Measurements from ENCODE around the gene FCHSD1. TPM values are rescaled to one million over a fixed set of nuclear protein-coding genes. Genes with fewer than 3 reads are reported as not detected.

Gene FCHSD1
- total RNA-seq, 1 donor from 2014 or later = 20.6 TPM

DNA sequence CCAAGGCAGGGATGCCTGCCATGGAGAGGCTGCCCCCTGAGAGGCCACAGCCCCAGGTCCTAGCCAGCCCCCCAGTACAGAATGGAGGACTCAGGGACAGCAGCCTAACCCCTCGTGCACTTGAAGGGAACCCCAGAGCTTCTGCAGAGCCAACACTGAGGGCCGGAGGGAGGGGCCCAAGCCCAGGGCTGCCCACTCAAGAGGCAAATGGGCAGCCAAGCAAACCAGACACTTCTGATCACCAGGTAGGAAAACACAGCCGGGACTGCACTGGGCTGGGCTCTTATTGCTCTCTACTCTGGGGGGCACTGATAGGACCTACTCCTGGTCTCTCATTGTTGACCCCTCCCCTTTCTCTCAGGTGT, 11.2 kb downstream of the FCHSD1 start:
- no peaks in the 10 kb centered on the region for H3K9me3 Mint-ChIP-seq

DNA sequence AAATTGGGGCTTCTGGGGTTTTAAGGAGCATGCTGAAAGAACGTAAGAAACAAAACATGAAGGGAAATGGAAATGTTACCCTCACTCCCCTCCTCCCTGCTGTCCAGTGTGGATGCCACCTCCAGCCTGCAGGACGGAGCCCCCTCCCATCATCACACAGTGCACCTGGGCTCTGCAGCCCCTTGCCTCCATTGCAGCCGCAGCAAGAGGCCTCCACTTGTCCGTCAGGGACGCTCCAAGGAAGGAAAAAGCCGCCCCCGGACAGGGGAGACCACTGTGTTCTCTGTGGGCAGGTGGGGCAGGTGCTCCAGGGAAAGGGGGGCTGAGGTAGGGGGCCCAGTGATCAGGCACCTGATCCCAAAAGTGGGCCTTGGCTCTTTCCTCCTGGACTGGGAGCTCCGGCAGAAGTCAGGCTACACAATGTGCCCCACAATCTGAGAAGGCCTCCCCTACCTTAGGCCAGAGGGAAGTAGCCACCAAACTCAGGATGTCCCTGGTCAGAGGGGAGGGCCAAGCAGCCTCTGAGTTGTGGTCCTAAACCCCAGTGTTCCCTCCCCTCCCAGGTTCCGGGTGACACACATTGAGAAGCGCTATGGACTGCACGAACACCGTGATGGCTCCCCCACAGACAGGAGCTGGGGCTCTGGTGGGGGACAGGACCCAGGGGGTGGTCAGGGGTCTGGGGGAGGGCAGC, 11.7 kb downstream of the FCHSD1 start:
- no peak for DNase-seq (ENCODE audit: low read depth, low spot score)
- Mint-ChIP-seq H3K27me3 (ENCODE audit: low read depth) (peaks cover 2% of the 10 kb centered on the region), H3K4me3 (peak overlapping the region; percentile 87), H3K27ac (ENCODE audit: unreplicated experiment) (no peak overlapping the region), H3K4me1 (peaks cover 28% of the 10 kb centered on the region), H3K9me3 (no peaks in the 10 kb centered on the region), H3K36me3 (ENCODE audit: low read depth) (no peaks in the 10 kb centered on the region)
- TF ChIP-seq, protein P1, sequence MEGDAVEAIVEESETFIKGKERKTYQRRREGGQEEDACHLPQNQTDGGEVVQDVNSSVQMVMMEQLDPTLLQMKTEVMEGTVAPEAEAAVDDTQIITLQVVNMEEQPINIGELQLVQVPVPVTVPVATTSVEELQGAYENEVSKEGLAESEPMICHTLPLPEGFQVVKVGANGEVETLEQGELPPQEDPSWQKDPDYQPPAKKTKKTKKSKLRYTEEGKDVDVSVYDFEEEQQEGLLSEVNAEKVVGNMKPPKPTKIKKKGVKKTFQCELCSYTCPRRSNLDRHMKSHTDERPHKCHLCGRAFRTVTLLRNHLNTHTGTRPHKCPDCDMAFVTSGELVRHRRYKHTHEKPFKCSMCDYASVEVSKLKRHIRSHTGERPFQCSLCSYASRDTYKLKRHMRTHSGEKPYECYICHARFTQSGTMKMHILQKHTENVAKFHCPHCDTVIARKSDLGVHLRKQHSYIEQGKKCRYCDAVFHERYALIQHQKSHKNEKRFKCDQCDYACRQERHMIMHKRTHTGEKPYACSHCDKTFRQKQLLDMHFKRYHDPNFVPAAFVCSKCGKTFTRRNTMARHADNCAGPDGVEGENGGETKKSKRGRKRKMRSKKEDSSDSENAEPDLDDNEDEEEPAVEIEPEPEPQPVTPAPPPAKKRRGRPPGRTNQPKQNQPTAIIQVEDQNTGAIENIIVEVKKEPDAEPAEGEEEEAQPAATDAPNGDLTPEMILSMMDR (conservative IDR thresholded peaks at IDR 0.05) = no peak

More for the DNA sequence above, 11.2 kb downstream of the FCHSD1 start:
- Mint-ChIP-seq H3K4me1 (peaks cover 24% of the 10 kb centered on the region), H3K4me3 (peak overlapping the region; percentile 52), H3K36me3 (ENCODE audit: low read depth) (no peaks in the 10 kb centered on the region), H3K27ac (ENCODE audit: unreplicated experiment) (no peak overlapping the region), H3K27me3 (ENCODE audit: low read depth) (peaks cover 2% of the 10 kb centered on the region)
- DNase-seq (ENCODE audit: low read depth, low spot score) = no peak
- TF ChIP-seq, protein P1 (conservative IDR thresholded peaks at IDR 0.05) = no peak

DNA sequence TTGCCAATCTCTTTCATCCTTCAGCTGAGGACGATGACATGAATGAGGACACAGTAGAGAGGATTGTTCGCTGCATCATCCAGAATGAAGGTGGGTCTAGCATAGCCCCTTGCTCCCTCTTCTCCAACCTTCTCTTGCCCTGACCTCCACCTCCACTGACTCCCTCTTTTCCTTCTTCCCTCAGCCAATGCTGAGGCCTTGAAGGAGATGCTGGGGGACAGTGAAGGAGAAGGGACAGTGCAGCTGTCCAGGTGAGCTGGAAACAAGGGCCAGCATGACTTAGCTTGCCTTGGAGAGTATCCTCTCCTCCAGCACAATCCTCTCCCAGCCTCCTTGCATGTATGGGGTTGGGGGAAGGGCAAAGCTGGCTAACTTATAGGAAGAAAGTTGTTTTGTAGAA, 12.4 kb downstream of the FCHSD1 start:
- Mint-ChIP-seq H3K4me1 (peaks cover 33% of the 10 kb centered on the region), H3K4me3 (peak overlapping the region; percentile 87), H3K36me3 (ENCODE audit: low read depth) (peaks cover 3% of the 10 kb centered on the region), H3K27ac (ENCODE audit: unreplicated experiment) (no peak overlapping the region), H3K27me3 (ENCODE audit: low read depth) (peaks cover 2% of the 10 kb centered on the region), H3K9me3 (no peaks in the 10 kb centered on the region)
- DNase-seq (ENCODE audit: low read depth, low spot score) = no peak
- TF ChIP-seq, protein P1 (conservative IDR thresholded peaks at IDR 0.05) = no peak

DNA sequence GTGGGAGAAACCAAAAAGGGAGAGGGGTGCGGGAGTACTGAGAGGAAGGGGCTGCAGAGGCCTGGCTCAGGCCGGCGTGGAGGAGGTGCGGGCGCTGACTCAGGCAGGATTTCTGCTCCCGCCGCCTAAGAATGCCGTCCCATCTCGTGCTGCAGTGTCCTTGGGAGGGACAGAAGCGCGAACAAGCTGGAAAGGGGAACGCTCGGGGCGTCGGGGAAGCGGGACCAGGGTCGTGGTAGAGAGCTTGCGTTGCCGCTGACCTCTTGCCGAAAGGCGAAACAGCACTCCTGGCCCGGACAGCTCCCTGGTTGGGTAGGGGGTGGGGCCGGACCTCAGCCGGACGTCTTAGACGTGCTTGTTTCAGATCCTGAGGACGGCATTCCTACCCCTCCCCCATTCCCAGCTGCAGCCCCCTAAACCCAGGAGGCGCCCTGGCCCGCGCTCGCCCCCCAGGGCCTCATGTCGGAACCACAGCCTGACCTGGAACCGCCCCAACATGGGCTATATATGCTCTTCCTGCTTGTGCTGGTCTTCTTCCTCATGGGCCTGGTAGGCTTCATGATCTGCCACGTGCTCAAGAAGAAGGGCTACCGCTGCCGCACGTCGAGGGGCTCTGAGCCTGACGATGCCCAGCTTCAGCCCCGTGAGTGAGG, 13.3 kb downstream of the FCHSD1 start:
- peaks cover 3% of the 10 kb centered on the region for H3K36me3 Mint-ChIP-seq (ENCODE audit: low read depth)
- H3K4me3 Mint-ChIP-seq = peak overlapping the region; percentile 87
- no peak overlapping the region for H3K27ac Mint-ChIP-seq (ENCODE audit: unreplicated experiment)

DNA sequence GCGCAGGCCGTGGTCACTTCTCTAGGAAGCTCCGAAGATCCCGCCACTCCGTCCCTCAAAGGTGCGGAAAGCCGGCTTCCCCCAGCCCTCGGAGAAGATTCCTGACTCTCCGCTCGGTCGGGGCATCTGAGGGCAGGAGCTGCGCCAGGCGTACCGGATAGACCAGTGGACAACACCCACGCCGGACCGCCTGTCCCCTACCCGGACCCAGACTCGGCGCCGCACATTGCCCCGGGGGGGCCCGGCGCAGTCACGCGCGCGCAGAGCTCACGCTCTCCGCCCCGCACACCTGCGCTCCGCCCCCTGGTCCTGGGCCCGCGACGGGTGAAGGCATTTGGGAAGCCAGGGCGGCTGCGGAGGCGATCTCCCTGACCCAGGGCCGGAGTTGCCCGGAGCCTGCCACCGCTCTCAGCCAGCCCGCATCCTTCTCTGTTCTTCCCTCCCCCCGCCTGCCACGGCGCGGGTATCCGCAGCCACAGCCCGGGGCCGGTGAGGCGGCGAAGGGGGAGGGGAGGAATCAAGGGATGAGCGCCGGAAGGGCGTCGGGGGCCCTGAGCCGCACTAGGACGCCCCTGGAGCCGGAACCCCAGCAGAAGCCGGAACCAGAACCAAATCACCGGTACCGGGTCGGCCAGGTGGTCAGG, 14.0 kb downstream of the FCHSD1 start:
- peaks cover 33% of the 10 kb centered on the region for H3K4me1 Mint-ChIP-seq

More for the DNA sequence above, 13.3 kb downstream of the FCHSD1 start:
- Mint-ChIP-seq H3K27me3 (ENCODE audit: low read depth) (peaks cover 2% of the 10 kb centered on the region), H3K9me3 (no peaks in the 10 kb centered on the region), H3K4me1 (peaks cover 33% of the 10 kb centered on the region)
- DNase-seq (ENCODE audit: low read depth, low spot score) = peak; percentile 62
- TF ChIP-seq, protein P1 (conservative IDR thresholded peaks at IDR 0.05) = peak; percentile 43

More for the DNA sequence above, 14.0 kb downstream of the FCHSD1 start:
- Mint-ChIP-seq H3K36me3 (ENCODE audit: low read depth) (peaks cover 3% of the 10 kb centered on the region), H3K4me3 (peak overlapping the region; percentile 89), H3K9me3 (no peaks in the 10 kb centered on the region), H3K27ac (ENCODE audit: unreplicated experiment) (no peak overlapping the region), H3K27me3 (ENCODE audit: low read depth) (peaks cover 2% of the 10 kb centered on the region)
- TF ChIP-seq, protein P1 (conservative IDR thresholded peaks at IDR 0.05) = no peak
- peak; percentile 30 for DNase-seq (ENCODE audit: low read depth, low spot score)
